ENCODE results near the gene LGALS3BP. TPM values are rescaled to one million over a fixed set of nuclear protein-coding genes. Genes with fewer than 3 reads are reported as not detected.

Gene LGALS3BP
- total and polyA plus RNA-seq, 2 donors (not counting 1 experiment from before 2014, with no cell fraction given): 1.8 to 7.5 TPM

- peaks cover 28% of the 10 kb centered on the region for H3K79me2 ChIP-seq (ENCODE audit: control insufficient read depth, insufficient read depth, low read length)
- Mint-ChIP-seq H3K27me3 (no peaks in the 10 kb centered on the region), H3K9me3 (ENCODE audit: insufficient read depth) (no peaks in the 10 kb centered on the region), H3K27ac (no peak overlapping the region), H3K4me3 (no peak overlapping the region), H3K4me1 (peaks cover 3% of the 10 kb centered on the region)
- H3K36me3 ChIP-seq (replicated peaks in 1 of 2; ENCODE audit: control extremely low read depth in 1 of 2, control insufficient read depth in 1 of 2, extremely low read depth in 1 of 2, insufficient read depth in 2 of 2, low read length in 1 of 2): peaks cover 0 to 61% of the 10 kb centered on the region in 2 experiments
- no peaks in the 10 kb centered on the region for H3K9me3 ChIP-seq (ENCODE audit: control extremely low read depth in 1 of 3, control insufficient read depth in 2 of 3, insufficient read depth in 1 of 3, low read length in 2 of 3)
- no peak overlapping the region for H3K4me3 ChIP-seq (ENCODE audit: control extremely low read depth in 1 of 5, extremely low read depth in 1 of 5, insufficient read depth in 1 of 5, low read depth in 2 of 5, low read length in 4 of 5)
- intact Hi-C loops (cut with micrococcal nuclease): loop anchor here (10.0 kb wide), 1 partner anchor 48 kb away; no protein-coding TSS in a partner anchor
- H3K4me1 ChIP-seq (ENCODE audit: control insufficient read depth in 2 of 2, insufficient read depth in 2 of 2, low read length in 2 of 2): no peaks in the 10 kb centered on the region
- H4K20me1 ChIP-seq (ENCODE audit: control insufficient read depth, insufficient read depth, low read length, poor library complexity, severe bottlenecking): peaks cover 80% of the 10 kb centered on the region
- CTCF ChIA-PET: interaction anchor here (1.1 kb wide), 1 partner anchor 395 kb away, joined by 3 read pairs; no protein-coding TSS in a partner anchor
- no peaks in the 10 kb centered on the region for H3K27me3 ChIP-seq (replicated peaks in 1 of 4; ENCODE audit: control extremely low read depth in 1 of 4, control insufficient read depth in 3 of 4, insufficient read depth in 4 of 4, low read length in 3 of 4)
- ATAC-seq (ENCODE audit: low read depth) (no peak), DNase-seq (no peak)
- no peak overlapping the region for H2AFZ ChIP-seq (ENCODE audit: insufficient read depth, low read depth, low read length, poor library complexity, severe bottlenecking)
- POLR2A ChIA-PET: no interaction called here
- no peak overlapping the region for H3K27ac ChIP-seq (ENCODE audit: low read length in 2 of 2)
- WGBS (ENCODE audit: insufficient coverage): 97% methylated on average over 15 of the region's 16 CpGs
- TF ChIP-seq CTCF (IDR thresholded peaks at IDR 0.05) (no peak), EZH2 (IDR thresholded peaks at IDR 0.05; ENCODE audit: borderline replicate concordance, insufficient read depth, low read depth, low read length, poor library complexity, severe bottlenecking) (no peak)
- H3K9ac ChIP-seq (ENCODE audit: low read length): no peak overlapping the region
- no peak overlapping the region for H3K4me2 ChIP-seq (replicated peaks; ENCODE audit: low read depth, low read length, poor library complexity, severe bottlenecking)
These were observed 17.1 kb upstream of the LGALS3BP start for GRCh38 chr17:78996781-78997201.

- no peak overlapping the region for H3K4me3 ChIP-seq (ENCODE audit: control extremely low read depth in 1 of 5, extremely low read depth in 1 of 5, insufficient read depth in 1 of 5, low read depth in 2 of 5, low read length in 4 of 5)
- no peak overlapping the region for H2AFZ ChIP-seq (ENCODE audit: insufficient read depth, low read depth, low read length, poor library complexity, severe bottlenecking)
- no peak overlapping the region for H3K4me3 Mint-ChIP-seq
- H4K20me1 ChIP-seq (ENCODE audit: control insufficient read depth, insufficient read depth, low read length, poor library complexity, severe bottlenecking): peaks cover 72% of the 10 kb centered on the region
- ChIA-PET POLR2A (no interaction called here), CTCF (interaction anchor here (1.1 kb wide), 1 partner anchor 396 kb away, joined by 3 read pairs; no protein-coding TSS in a partner anchor)
- H3K4me1 Mint-ChIP-seq: peaks cover 3% of the 10 kb centered on the region
- H3K9me3 Mint-ChIP-seq (ENCODE audit: insufficient read depth): no peaks in the 10 kb centered on the region
- no peak overlapping the region for H3K27ac ChIP-seq (ENCODE audit: low read length in 2 of 2)
- no peaks in the 10 kb centered on the region for H3K27me3 ChIP-seq (replicated peaks in 1 of 4; ENCODE audit: control extremely low read depth in 1 of 4, control insufficient read depth in 3 of 4, insufficient read depth in 4 of 4, low read length in 3 of 4)
- H3K4me1 ChIP-seq (ENCODE audit: control insufficient read depth in 2 of 2, insufficient read depth in 2 of 2, low read length in 2 of 2): no peaks in the 10 kb centered on the region
- peaks cover 19% of the 10 kb centered on the region for H3K79me2 ChIP-seq (ENCODE audit: control insufficient read depth, insufficient read depth, low read length)
- TF ChIP-seq EZH2 (IDR thresholded peaks at IDR 0.05; ENCODE audit: borderline replicate concordance, insufficient read depth, low read depth, low read length, poor library complexity, severe bottlenecking) (no peak), CTCF (IDR thresholded peaks at IDR 0.05) (no peak)
- DNase-seq: no peak
- H3K9ac ChIP-seq (ENCODE audit: low read length): no peak overlapping the region
- no peaks in the 10 kb centered on the region for H3K27me3 Mint-ChIP-seq
- intact Hi-C loops (cut with micrococcal nuclease): loop anchor here (10.0 kb wide), 1 partner anchor 49 kb away; no protein-coding TSS in a partner anchor
- no peak overlapping the region for H3K27ac Mint-ChIP-seq
- no peak overlapping the region for H3K4me2 ChIP-seq (replicated peaks; ENCODE audit: low read depth, low read length, poor library complexity, severe bottlenecking)
- 91% methylated on average over 17 of the region's 18 CpGs for WGBS (ENCODE audit: insufficient coverage)
- H3K9me3 ChIP-seq (ENCODE audit: control extremely low read depth in 1 of 3, control insufficient read depth in 2 of 3, insufficient read depth in 1 of 3, low read length in 2 of 3): no peaks in the 10 kb centered on the region
- peaks cover 0 to 66% of the 10 kb centered on the region in 2 experiments for H3K36me3 ChIP-seq (replicated peaks in 1 of 2; ENCODE audit: control extremely low read depth in 1 of 2, control insufficient read depth in 1 of 2, extremely low read depth in 1 of 2, insufficient read depth in 2 of 2, low read length in 1 of 2)
- no peak for ATAC-seq (ENCODE audit: low read depth)
These were observed 16.2 kb upstream of the LGALS3BP start for GRCh38 chr17:78995761-78996451.
